KMS-11 (cell line): ENCODE results near the gene CPB2.

Experiments
- H2AFZ ChIP-seq: fragments of 200-600 bp; sonication (generic); 2 replicates; pipeline ENCODE4 v1.6.1; 2016; ENCODE audit warnings: antibody characterized with exemption, mixed run types, low read depth
- H3K27ac ChIP-seq: fragments of 200-600 bp; sonication (generic); 2 replicates; pipeline ENCODE4 v1.6.1; 2016; ENCODE audit warnings: mild to moderate bottlenecking, mixed run types
- H3K27me3 ChIP-seq: fragments of 200-600 bp; sonication (generic); 2 replicates; pipeline ENCODE4 v1.6.1; 2017; ENCODE audit warnings: mild to moderate bottlenecking, low read depth, mixed run types, moderate library complexity; ENCODE audit not compliant: insufficient read depth
- H3K36me3 ChIP-seq: fragments of 200-600 bp; sonication (generic); 2 replicates; pipeline ENCODE4 v1.6.1; 2017; ENCODE audit warnings: mild to moderate bottlenecking, mixed run types; ENCODE audit not compliant: insufficient read depth
- H3K4me1 ChIP-seq: fragments of 200-600 bp; sonication (generic); 2 replicates; pipeline ENCODE4 v1.6.1; 2016; ENCODE audit warnings: mild to moderate bottlenecking, low read depth, mixed run types; ENCODE audit not compliant: poor library complexity, severe bottlenecking
- H3K4me2 ChIP-seq: fragments of 200-600 bp; sonication (generic); 2 replicates; pipeline ENCODE4 v1.7.0; 2016; ENCODE audit warnings: mild to moderate bottlenecking, mixed run types
- H3K4me3 ChIP-seq: fragments of 200-600 bp; sonication (generic); IDR thresholded peaks from 2 replicates; pipeline ENCODE4 v1.6.1; 2017; ENCODE audit warnings: low read depth, low read length, mixed read lengths; ENCODE audit not compliant: insufficient read depth
- H3K79me2 ChIP-seq: fragments of 200-600 bp; sonication (generic); 2 replicates; pipeline ENCODE4 v1.6.1; 2016; ENCODE audit warnings: low read depth, mixed run types; ENCODE audit not compliant: insufficient read depth
- H3K9ac ChIP-seq: fragments of 200-600 bp; sonication (generic); 2 replicates; pipeline ENCODE4 v1.6.1; 2016; ENCODE audit warnings: mild to moderate bottlenecking, mixed run types
- H4K20me1 ChIP-seq: fragments of 200-600 bp; sonication (generic); 2 replicates; pipeline ENCODE4 v1.6.1; 2016; ENCODE audit warnings: mild to moderate bottlenecking, mixed run types; ENCODE audit not compliant: insufficient read depth
- TF ChIP-seq, protein P1 (sequence below): fragments of 200-600 bp; sonication (generic); conservative IDR thresholded peaks from 2 replicates; pipeline ENCODE4 v1.6.1; 2017; ENCODE audit warnings: low read depth, mild to moderate bottlenecking, antibody characterized with exemption, low read length, moderate library complexity, mixed read lengths

Gene CPB2

DNA sequence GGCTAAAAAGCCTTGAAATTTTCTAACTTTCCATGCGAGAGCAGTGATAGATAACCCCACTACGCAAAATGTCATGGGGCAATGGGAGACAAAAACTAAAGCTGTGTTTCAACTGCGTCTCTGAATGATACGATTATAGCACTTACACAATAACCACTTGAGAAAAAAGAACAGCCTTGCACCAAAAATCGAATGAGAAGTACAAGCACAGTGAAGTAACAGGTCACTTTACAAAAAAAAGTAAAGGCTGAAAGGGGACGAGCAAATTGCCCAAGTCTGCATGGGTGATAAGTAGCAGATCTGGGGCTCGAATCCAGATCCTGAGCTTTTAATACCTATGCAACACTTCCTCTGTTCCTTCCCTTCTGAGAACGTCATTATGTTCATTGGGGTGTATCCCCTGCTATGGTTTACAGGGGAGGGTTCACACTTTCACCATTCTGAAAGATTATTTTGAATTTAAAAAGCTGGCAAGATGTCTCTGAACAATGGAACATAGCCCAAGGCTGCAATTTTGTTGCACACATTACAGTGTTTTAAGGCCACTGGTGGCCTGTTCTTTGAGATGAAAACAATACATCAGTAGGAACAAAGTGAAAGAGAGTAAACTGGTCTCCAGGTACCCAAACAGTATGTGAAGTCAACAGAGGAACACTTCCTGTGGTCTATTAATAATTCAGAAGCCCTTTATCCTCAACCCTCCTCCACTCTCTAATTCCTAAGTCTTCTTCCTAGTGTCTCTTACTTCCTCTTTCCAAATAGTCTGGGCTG is 3.2 kb downstream of the CPB2 start:
- peaks cover 11% of the 10 kb centered on the region for H3K4me1 ChIP-seq
- no peak overlapping the region for H2AFZ ChIP-seq
- H3K79me2 ChIP-seq = no peaks in the 10 kb centered on the region
- H3K36me3 ChIP-seq = no peaks in the 10 kb centered on the region
- no peak overlapping the region for H3K4me2 ChIP-seq
- H3K9ac ChIP-seq = no peak overlapping the region
- no peak overlapping the region for H3K4me3 ChIP-seq
- H3K27me3 ChIP-seq = no peaks in the 10 kb centered on the region
- TF ChIP-seq, protein P1, sequence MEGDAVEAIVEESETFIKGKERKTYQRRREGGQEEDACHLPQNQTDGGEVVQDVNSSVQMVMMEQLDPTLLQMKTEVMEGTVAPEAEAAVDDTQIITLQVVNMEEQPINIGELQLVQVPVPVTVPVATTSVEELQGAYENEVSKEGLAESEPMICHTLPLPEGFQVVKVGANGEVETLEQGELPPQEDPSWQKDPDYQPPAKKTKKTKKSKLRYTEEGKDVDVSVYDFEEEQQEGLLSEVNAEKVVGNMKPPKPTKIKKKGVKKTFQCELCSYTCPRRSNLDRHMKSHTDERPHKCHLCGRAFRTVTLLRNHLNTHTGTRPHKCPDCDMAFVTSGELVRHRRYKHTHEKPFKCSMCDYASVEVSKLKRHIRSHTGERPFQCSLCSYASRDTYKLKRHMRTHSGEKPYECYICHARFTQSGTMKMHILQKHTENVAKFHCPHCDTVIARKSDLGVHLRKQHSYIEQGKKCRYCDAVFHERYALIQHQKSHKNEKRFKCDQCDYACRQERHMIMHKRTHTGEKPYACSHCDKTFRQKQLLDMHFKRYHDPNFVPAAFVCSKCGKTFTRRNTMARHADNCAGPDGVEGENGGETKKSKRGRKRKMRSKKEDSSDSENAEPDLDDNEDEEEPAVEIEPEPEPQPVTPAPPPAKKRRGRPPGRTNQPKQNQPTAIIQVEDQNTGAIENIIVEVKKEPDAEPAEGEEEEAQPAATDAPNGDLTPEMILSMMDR = no peak
- H3K27ac ChIP-seq = no peak overlapping the region
- no peaks in the 10 kb centered on the region for H4K20me1 ChIP-seq

GRCh38 chr13:46101002-46101401 is 3.8 kb downstream of the CPB2 start:
- Histone ChIP-seq H3K27me3 (no peaks in the 10 kb centered on the region), H3K4me2 (no peak overlapping the region), H4K20me1 (no peaks in the 10 kb centered on the region), H2AFZ (no peak overlapping the region), H3K4me1 (peaks cover 11% of the 10 kb centered on the region), H3K4me3 (no peak overlapping the region), H3K27ac (no peak overlapping the region), H3K9ac (no peak overlapping the region), H3K79me2 (no peaks in the 10 kb centered on the region), H3K36me3 (no peaks in the 10 kb centered on the region)
- TF ChIP-seq, protein P1 = no peak

DNA sequence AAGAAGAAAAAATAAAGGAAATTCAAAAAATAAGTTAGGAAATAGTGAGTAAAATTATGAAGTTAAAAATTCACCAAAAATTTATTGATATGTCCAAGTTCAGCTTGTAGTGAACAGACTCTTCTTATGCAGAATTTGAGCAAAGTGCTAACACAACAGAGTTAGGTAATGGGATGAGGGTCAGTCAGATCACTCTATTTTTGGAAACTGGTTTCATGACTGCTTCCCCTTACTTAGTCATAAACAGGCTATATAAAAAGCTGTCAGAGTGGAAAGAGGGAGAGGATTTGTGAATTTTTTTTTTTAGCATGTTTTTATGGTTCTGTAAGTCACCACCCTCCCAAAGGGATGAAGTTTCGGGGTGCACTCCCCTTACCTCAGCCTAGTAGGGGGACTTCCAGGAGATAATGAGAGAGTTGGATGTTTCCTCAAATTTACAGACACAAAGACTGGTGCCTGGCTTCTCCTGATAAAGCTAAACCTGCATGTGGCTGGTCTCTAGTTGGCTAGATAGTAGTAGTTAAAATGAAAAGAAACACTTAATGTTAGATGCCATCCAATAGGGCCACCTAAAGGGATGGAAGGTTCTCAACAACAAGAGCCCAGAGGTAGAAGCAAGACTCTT is 4.5 kb downstream of the CPB2 start:
- Histone ChIP-seq H3K27me3 (no peaks in the 10 kb centered on the region), H3K4me3 (no peak overlapping the region), H3K4me1 (peaks cover 11% of the 10 kb centered on the region), H2AFZ (no peak overlapping the region), H3K27ac (no peak overlapping the region), H3K36me3 (no peaks in the 10 kb centered on the region), H3K4me2 (no peak overlapping the region), H4K20me1 (no peaks in the 10 kb centered on the region), H3K79me2 (no peaks in the 10 kb centered on the region), H3K9ac (no peak overlapping the region)
- TF ChIP-seq, protein P1 = no peak

DNA sequence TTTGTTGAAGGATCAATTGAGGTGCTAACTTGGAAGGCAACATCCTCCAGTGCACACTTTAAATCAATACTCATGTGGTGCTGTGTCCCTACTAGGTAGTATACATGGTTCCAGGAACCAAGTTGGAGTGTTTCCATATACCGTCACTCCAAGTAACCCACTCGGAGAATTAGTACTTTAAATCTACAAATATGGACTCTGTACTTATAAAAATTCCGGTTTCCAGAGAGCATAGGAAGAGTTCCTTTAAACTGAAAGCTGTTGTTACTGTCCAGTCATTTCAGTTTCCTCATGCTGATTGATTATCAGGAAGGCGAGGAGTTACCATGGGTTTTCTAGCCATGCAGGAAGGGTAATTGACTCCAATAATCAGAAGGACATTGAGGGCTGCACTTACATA is 7.2 kb downstream of the CPB2 start:
- Histone ChIP-seq H3K79me2 (no peaks in the 10 kb centered on the region), H2AFZ (no peak overlapping the region), H3K9ac (no peak overlapping the region), H3K4me1 (peaks cover 11% of the 10 kb centered on the region), H3K36me3 (no peaks in the 10 kb centered on the region), H3K4me3 (no peak overlapping the region), H3K27ac (no peak overlapping the region), H3K27me3 (no peaks in the 10 kb centered on the region), H3K4me2 (no peak overlapping the region), H4K20me1 (no peaks in the 10 kb centered on the region)
- TF ChIP-seq, protein P1 = no peak
